PFSK-1 (cell line): ENCODE measurements around the gene MARK4.
A peak's percentile ranks its signal among the peaks of the same experiment; 100 is the strongest.

Source experiments
- FOXP2 ChIP-seq: optimal IDR thresholded peaks from 2 replicates; pipeline ENCODE3; 2011; ENCODE audit warnings: borderline replicate concordance, control low read depth, inconsistent platforms; ENCODE audit not compliant: insufficient read depth; ENCODE audit errors: extremely low read length, extremely low read depth
- POLR2AphosphoS5 ChIP-seq: IDR thresholded peaks from 2 replicates; pipeline ENCODE4 v1.6.1; 2012; ENCODE audit warnings: low read depth, mild to moderate bottlenecking, control low read depth, low read length, moderate library complexity
- REST ChIP-seq, 2 experiments: IDR thresholded peaks; 2 replicates each; pipeline versions ENCODE4 v1.6.1 to v1.8.0; 2011 to 2012; ENCODE audit warnings: low read depth in 2 of 2, low read length in 2 of 2, control low read depth in 1 of 2, inconsistent platforms in 1 of 2, mild to moderate bottlenecking in 1 of 2, moderate library complexity in 1 of 2; ENCODE audit not compliant: insufficient read depth in 1 of 2
- SIN3A ChIP-seq: IDR thresholded peaks from 2 replicates; pipeline ENCODE4 v1.6.1; 2012; ENCODE audit warnings: mild to moderate bottlenecking, low read length, moderate library complexity, borderline replicate concordance; ENCODE audit not compliant: insufficient read depth
- TAF1 ChIP-seq: IDR thresholded peaks from 2 replicates; pipeline ENCODE4 v1.6.1; 2012; ENCODE audit warnings: low read length, control low read depth, borderline replicate concordance; ENCODE audit not compliant: insufficient read depth

MARK4 gene

GRCh38 chr19:45243144-45243732, 7.8 kb upstream of the MARK4 start:
- TF ChIP-seq SIN3A = no peak
- no peak for TF ChIP-seq TAF1
- no peak for TF ChIP-seq FOXP2
- TF ChIP-seq POLR2AphosphoS5 = no peak
- TF ChIP-seq REST (IDR thresholded peaks at IDR 0.05; ENCODE audit: insufficient read depth in 1 of 2, low read depth in 2 of 2, low read length in 2 of 2) = no peak

GRCh38 chr19:45244133-45244794, 6.8 kb upstream of the MARK4 start:
- TF ChIP-seq FOXP2 = no peak
- TF ChIP-seq TAF1 = no peak
- no peak for TF ChIP-seq REST (IDR thresholded peaks at IDR 0.05; ENCODE audit: insufficient read depth in 1 of 2, low read depth in 2 of 2, low read length in 2 of 2)
- TF ChIP-seq SIN3A = no peak
- no peak for TF ChIP-seq POLR2AphosphoS5

- peak; percentile 46 for TF ChIP-seq FOXP2
- TF ChIP-seq POLR2AphosphoS5 = peak; percentile 82
- TF ChIP-seq REST (IDR thresholded peaks at IDR 0.05; ENCODE audit: insufficient read depth in 1 of 2, low read depth in 2 of 2, low read length in 2 of 2) = peak; percentile 42 to 70; a peak in 1 of 4 replicates
- no peak for TF ChIP-seq TAF1
- TF ChIP-seq SIN3A = 0 out of 2 replicates have a peak, but pooled peaks have one; percentile 44
These were observed 5.7 kb upstream of the MARK4 start, which contains the start of gene EXOC3L2 for GRCh38 chr19:45245334-45245787. Gene EXOC3L2 (minus strand): TSS chr19:45245407. CDS start chr19:45239045, 6,362 bp downstream.

GRCh38 chr19:45245826-45246225, 5.2 kb upstream of the MARK4 start:
- TF ChIP-seq TAF1 (no peak), SIN3A (no peak), REST (IDR thresholded peaks at IDR 0.05; ENCODE audit: insufficient read depth in 1 of 2, low read depth in 2 of 2, low read length in 2 of 2) (no peak), FOXP2 (no peak), POLR2AphosphoS5 (no peak)

GRCh38 chr19:45247136-45247535, 3.9 kb upstream of the MARK4 start:
- no peak for TF ChIP-seq POLR2AphosphoS5
- no peak for TF ChIP-seq TAF1
- TF ChIP-seq REST (IDR thresholded peaks at IDR 0.05; ENCODE audit: insufficient read depth in 1 of 2, low read depth in 2 of 2, low read length in 2 of 2) = no peak
